Activated CD8-positive, alpha-beta memory T cell treated with anti-CD3 and anti-CD28 coated beads, Interleukin-2, amount 50 U/mL, for 1 hour (primary cell): ENCODE results near the gene TRIM21.
"Not testable (repeated sequence)": the region's sequence is repeated elsewhere in the genome, so short reads cannot be mapped to it uniquely, and the experiment has no call there.

ENCODE experiments used
- DNase-seq: peaks from one replicate; pipeline ENCODE4 v3.0.0-alpha.2; 2020; ENCODE audit errors: extremely low read depth

TRIM21 gene

GRCh38 chr11:4393209-4393857 lies at the start of gene TRIM21:
Gene TRIM21 (minus strand): TSS chr11:4393702. CDS start chr11:4390409, 3,293 bp downstream.
- peak; percentile 47 for DNase-seq

- no peak for DNase-seq
Observed at GRCh38 chr11:4441515-4441914, 48.0 kb upstream of the TRIM21 start.

- no peak for DNase-seq
Observed at GRCh38 chr11:4436411-4436810, 42.9 kb upstream of the TRIM21 start.

GRCh38 chr11:4433856-4434255 lies 40.4 kb upstream of the TRIM21 start:
- DNase-seq, result no peak

- DNase-seq, result no peak
Observed at GRCh38 chr11:4430051-4430450, 36.5 kb upstream of the TRIM21 start.

- DNase-seq, result no peak
Observed at GRCh38 chr11:4418403-4418802, 24.9 kb upstream of the TRIM21 start.

GRCh38 chr11:4416816-4417215 lies 23.3 kb upstream of the TRIM21 start:
- no peak for DNase-seq

- DNase-seq, result no peak
Observed at GRCh38 chr11:4416306-4416705, 22.8 kb upstream of the TRIM21 start.

GRCh38 chr11:4406206-4406605 lies 12.7 kb upstream of the TRIM21 start:
- DNase-seq, result not testable (repeated sequence)

- no peak for DNase-seq
Observed at GRCh38 chr11:4393858-4394223, 339 bp upstream of the TRIM21 start.

GRCh38 chr11:4388221-4388620 lies 5.3 kb downstream of the TRIM21 start:
- DNase-seq, result no peak

GRCh38 chr11:4385978-4386740 lies 7.3 kb downstream of the TRIM21 start:
- no peak for DNase-seq

- no peak for DNase-seq
Observed at GRCh38 chr11:4381901-4382300, 11.6 kb downstream of the TRIM21 start.

GRCh38 chr11:4375431-4376140 lies 17.9 kb downstream of the TRIM21 start:
- DNase-seq, result no peak

- no peak for DNase-seq
Observed at GRCh38 chr11:4370166-4370565, 23.3 kb downstream of the TRIM21 start.

- no peak for DNase-seq
Observed at GRCh38 chr11:4368286-4368685, 25.2 kb downstream of the TRIM21 start, which contains the start of gene OR52B4. Gene OR52B4 (minus strand): TSS chr11:4368386. CDS start chr11:4368295, 91 bp downstream.

GRCh38 chr11:4348142-4348541 lies 45.4 kb downstream of the TRIM21 start:
- not testable (repeated sequence) for DNase-seq

- not testable (repeated sequence) for DNase-seq
Observed at GRCh38 chr11:4345366-4345765, 48.1 kb downstream of the TRIM21 start.
